Amniotic stem cell (primary cell): ENCODE data around the gene SUSD4.
"Not testable (repeated sequence)": the region's sequence is repeated elsewhere in the genome, so short reads cannot be mapped to it uniquely, and the experiment has no call there.

ENCODE experiments used
- DNase-seq: peaks from one replicate; lab custom pipeline; 2025; lab: John Stamatoyannopoulos, UW

SUSD4 gene, protein sequence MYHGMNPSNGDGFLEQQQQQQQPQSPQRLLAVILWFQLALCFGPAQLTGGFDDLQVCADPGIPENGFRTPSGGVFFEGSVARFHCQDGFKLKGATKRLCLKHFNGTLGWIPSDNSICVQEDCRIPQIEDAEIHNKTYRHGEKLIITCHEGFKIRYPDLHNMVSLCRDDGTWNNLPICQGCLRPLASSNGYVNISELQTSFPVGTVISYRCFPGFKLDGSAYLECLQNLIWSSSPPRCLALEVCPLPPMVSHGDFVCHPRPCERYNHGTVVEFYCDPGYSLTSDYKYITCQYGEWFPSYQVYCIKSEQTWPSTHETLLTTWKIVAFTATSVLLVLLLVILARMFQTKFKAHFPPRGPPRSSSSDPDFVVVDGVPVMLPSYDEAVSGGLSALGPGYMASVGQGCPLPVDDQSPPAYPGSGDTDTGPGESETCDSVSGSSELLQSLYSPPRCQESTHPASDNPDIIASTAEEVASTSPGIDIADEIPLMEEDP

DNA sequence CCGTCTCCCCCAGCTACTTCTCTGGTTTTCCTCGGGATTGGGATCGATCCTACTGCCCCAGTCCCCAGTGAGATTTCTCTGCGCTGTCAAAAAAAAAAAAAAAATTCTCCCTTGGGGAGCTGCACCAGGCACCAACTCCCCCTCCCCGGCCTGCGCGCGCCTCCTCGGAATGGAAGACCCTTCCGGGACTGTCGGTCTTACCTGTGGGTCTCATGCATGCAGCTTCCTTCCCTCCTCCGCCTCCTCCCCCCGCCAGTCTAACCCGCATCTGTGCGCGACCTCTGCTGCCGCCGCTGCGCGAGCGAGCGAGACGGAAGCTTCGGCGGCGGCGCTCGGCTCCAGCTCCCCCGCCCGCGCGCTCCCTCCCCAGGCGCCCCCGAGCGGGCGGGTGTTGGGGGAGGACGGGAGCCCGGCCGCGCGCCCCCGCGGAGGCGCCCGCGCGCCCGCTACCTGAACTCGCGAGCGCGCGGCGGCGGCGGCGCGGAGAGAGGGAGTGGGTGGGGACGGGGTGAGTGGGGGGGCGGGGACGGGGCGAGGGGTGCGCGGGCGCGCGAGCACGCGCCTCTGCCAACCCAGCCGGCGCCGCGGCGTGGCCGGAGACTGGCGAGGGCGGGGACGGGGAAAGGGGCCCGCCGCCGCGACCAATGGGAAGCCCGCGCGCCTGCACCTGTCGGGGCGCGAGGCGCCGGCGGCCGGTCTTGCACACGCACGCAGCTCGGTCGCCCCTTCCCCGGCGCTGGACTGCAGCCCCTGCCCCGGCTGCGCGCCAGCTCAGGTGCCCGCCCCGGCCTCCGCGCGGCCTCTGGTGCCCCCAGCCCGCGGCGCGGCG is at the start of gene SUSD4:
SUSD4 (minus strand) TSS at position 321 of the 829 bp plus-strand sequence. CDS start 751 bp downstream, outside the sequence.
- DNase-seq: no peak

DNA sequence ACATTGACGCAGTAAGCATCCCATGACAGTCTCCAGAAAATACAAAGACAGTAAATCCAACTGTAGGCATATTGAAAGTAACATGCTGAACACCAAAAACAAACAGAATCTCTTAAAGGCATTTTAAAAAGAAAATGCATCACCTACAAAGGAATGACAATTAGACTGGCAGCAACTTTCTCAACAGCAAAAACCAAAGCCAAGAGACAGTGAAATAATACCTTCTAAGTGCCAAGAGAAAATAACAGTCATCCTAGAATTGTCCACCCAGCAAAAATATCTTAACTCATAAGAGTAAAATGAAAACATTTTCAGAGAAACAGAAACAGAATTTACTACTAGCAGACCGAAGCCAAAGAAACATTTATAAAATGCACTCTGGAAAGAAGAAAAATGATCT is 49.2 kb upstream of the SUSD4 start:
- no peak for DNase-seq

DNA sequence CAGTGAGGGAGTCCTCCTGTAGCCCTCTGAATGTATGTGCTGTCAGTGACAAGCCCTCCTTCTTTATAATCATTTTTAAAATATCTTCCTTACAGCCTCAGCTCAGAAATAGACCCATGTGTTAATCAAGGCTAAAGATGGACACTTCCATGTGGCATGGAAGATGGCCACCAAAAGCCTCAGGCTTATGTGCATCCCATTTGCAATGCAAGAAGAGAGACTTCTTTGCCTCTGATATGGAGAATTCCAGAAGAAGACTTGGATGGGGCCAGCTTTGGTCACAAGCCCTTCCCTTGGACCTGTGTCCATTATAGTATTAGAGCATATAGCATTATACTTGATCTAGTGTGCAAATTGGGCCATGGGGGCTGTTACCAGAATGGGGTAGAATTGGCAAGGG is 47.7 kb upstream of the SUSD4 start:
- no peak for DNase-seq

DNA sequence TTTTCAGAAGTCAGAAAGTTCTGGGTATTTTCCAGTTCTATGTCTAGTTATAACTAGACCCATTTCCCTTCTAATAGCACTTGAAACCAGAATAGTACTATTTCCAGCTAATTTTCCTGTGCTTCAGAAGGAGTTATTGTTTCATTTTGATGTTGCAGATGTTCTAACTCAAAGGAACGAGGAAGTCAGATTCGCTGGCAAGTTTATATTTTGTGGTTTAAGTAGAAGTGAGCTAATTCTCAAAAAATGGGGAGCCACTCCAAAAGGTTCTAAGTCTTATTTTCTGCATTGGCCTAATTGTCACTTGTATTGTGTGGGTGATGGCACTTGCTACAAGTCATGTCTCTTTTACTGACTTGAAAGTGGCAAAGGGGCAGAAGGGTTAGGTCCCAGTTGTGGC is 47.3 kb upstream of the SUSD4 start:
- DNase-seq: no peak

DNA sequence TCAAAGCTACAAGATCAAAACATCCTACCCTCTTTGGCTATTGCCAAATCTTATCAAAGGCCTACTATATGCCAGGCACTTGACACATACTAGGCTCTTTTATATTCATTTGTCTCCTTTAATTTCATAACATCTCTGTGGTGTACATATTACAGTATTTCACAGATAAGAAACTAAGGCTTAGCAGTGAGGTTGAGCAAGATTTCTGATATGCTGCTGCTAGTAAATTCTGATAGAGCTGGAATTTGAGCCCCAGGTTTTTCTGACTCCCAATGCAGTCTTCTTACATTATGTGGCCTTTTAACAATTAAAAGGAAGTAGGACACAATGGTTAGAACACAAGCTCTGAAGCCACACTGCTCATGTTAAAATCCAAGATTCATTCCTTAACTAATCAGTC is 46.1 kb upstream of the SUSD4 start:
- no peak for DNase-seq

DNA sequence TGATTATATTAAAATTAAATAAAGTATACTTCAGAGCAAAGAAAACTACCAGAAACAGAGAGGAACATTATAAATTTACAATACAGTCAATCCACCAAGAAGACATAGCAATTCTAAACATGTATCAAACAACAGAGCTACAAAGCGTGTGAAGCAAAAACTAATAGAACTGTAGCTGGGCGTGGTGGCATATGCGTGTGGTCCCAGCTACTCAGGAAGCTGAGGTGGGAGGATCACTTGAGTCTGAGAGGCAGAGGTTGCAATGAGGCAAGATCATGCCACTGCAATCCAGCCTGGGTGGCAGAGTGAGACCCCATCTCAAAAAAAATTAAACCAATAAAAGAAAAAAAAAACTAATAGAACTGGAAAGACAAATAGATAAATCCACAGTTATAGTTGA is 41.5 kb upstream of the SUSD4 start:
- DNase-seq: no peak

DNA sequence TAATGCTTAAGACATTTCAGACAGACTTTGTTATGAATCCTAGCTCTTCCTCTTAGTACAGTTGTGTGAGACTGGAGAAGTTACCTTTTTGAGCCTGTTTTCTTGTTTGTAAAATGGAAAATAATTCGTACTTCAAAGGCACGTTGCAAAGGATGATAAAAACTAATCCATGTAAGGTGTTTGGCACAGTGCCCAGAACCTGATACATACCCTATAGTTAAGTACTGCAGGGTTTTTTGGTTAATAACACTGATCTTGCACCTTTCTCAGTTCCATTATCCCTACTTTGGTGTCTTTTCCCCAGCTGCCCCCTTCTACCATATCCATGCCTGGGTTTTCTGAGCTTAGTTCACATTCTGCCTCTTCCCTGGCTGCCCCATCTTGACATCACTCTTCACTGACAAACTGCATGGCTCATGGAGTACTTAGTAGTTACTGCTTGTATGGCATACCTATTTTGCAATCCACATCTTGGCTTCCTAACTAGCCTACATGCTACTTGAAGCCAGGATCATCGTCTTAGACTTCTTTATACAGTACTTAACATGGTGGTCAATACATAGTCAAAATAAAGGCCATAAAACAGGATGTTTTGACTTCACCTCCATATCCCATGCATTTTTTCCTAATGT is 39.3 kb upstream of the SUSD4 start:
- DNase-seq: no peak

DNA sequence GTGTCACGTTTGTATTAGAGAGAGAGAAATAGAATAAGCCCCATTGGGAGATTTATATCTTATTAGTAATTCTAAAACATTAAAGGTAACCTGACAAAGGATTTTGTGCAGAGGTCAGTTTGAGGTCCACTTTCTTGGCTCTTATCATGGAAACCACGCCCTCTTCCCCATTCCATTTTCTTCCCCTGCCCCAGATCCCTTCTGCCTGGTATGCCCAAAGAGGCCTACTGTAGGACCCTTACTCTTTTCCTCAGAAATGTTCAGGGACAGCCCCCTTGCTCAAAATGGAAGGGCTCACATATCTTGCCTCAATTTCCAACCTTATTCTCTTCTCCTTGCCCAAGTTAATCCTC is 38.8 kb upstream of the SUSD4 start:
- no peak for DNase-seq

DNA sequence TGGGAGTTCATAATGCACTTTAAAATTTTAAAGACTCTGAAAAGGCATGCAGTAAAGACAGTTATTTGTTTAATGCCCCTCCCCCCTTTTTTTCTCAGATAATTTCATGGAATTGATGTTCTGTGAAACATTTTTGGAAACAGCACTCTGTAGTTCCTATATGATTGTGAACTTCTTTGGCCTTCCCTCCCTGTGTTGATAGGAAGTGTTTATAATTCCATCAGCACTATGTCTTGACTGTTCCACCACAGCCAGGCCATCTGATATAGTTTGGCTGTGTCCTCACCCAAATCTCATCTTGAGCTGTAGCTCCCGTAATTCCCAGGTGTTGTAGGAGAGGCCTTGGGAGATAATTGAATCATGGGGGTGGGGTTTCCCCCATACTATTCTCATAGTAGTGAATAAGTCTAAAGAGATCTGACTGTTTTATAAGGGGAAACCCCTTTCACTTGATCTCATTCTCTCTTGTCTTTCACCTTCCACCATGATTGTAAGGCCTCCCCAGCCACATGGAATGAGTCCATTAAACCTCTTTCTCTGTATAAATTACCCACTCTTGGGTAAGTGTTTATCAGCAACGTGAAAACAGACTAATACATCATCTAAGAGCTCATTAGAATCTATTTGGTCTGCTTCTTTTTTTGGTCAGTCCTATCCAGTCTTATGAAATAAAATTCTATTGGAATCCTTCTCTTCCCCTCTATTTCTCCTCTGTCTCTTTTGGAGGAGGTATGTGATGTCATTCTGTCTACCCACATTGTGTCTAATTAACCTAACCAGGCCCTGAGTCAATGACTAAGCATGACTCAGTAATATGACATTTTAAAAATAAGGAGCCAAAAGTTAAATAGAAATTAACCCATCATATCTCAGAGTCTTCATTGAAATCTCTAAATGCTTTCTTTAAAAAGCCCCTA is 38.2 kb upstream of the SUSD4 start:
- peak; percentile 33 for DNase-seq

DNA sequence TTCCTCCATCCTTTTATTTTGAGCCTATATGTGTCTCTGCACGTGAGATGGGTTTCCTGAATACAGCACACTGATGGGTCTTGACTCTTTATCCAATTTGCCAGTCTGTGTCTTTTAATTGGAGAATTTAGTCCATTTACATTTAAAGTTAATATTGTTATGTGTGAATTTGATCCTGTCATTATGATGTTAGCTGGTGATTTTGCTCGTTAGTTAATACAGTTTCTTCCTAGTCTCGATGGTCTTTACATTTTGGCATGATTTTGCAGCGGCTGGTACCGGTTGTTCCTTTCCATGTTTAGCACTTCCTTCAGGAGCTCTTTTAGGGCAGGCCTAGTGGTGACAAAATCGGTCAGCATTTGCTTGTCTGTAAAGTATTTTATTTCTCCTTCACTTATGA is 35.4 kb upstream of the SUSD4 start:
- DNase-seq: not testable (repeated sequence)

DNA sequence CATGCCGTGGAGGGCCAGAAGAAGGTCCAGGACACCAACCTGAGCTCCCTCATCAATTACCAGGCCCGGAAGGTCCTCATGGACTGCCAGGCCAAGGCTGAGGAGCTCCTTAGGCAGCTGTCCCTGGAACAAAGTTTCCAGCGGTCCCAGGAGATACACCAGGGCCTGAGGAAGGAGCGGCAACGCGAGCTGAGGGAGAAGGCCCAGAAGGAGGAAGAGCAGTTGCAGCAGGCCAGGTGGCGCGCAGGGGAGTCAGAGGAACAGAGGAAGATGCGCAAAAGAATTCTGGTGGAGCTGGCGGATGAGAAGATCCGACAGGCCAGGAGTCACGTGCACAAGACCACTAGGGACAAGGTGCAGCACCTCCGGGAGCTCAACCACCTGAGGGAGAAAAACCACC is 30.7 kb upstream of the SUSD4 start:
- no peak for DNase-seq

DNA sequence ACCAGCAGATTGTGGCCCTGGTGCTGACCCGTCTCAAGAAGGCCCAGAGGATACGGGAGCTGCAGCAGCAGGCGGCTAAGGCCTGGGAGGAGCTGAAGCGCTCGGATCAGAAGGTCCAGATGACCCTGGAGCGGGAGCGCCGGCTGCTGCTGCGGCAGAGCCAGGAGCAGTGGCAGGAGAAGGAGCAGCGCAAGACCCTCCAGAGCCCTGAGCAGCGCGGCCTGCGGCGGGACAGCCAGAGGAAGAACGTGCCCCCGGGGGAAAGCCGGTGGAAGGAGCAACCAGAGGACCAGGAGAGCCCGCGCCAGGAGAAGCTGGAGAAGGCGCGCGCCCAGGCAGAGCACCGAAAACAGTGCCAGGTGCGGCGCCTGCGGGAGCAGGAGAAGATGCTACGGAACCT is 30.3 kb upstream of the SUSD4 start:
- DNase-seq: no peak

DNA sequence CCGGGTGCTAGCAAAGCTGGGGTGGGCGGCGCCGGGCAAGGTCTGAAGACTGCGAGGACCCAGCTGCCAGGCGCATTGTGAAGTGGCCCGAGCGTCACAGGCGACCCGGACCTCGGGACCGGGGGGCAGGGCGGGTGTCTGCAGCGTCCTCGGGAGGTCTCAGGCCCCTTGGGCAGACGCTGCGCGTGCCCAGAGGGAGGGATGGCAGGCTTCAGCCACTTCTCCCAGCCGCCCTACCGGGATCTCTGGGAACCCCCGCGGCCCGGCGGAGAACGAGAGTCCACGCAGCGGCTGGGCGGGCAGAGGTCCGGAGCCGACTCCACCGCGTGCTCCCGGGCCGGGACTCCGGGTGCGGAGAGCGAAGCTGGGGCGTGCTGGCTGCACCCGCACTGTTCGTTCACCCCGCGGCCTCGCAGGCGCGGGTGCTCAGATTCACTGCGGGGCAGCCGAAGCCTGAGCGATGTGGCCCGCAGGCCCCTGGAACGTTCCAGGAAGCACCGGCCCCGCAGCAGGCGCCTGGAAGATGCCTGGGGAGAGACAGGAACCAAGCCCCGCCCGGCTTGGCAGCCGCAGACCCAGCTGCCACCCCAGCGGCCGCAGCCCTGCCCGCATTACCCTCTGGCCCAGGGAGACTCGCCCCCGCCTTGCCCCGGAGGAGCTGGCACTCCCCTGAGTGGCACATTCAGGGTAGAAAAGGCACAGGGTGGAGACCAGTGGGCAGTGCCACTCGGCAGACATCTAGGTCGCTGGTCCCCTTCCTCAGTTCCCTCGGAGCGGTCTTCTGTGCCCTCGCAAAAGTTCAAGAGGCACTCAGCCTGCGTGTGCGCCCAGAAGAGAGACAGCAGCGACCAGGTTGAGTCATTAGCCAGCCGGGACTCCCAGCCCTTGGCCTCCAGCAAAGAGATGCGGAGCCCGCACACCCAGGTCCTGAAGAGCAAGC is 29.6 kb upstream of the SUSD4 start, which contains the start of gene CCDC185:
CCDC185 (plus strand) TSS at position 141 of the 940 bp plus-strand sequence; CDS start at position 202, 61 bp downstream.
- DNase-seq: no peak

DNA sequence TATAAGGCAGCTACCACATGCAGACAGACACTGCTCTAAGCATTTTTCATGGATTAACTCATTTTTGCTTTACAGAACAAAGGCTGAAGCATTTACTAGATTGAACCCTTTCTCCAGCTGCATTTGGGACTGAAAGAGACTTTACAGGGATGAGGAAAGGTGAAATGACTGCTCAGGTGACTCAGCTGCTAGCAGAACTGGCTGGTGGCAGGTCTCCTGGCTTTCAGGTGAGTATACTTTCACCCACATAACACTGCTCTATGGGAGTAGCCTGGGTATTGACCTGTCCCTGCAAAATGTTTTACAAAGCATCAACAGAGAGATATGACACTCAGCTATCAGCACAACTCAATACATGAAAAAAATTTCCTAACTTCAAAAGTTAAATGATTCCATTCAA is 26.6 kb upstream of the SUSD4 start:
- no peak for DNase-seq

DNA sequence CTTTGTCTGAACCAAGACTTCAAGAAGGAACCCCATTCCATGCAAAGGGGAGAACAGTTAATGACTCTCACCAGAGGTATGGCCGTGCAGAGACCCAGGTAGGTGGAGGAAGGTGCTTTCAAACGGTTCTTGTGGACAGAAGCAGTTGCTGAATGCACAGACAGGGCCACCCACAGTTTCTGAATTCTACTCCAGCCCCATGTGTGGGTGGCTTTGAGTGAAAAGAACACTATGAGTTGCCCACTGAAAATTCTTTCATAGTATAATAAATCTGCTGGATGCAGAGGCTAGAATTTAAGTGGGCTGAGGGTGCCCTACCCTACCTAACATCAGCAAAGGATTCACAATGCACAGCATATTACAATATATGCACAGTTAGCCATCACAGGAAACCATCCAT is 22.0 kb upstream of the SUSD4 start:
- no peak for DNase-seq

DNA sequence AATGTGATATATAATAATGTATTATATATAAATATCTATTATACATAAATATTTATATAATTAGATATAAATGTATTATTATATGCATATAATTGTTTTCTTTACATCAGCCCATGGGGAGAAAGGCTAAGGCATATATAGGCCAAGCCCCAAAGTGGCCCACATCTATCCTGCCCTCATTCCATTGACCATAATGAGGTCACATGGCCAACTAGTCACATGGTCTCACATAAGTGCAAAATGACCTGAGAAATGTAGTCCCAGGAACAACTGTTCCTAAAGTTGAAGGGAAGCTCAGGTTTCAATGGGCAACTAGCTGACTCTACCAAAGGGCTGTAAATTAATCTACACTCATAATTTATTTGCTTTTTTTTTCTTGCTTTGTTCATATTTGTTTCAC is 14.8 kb upstream of the SUSD4 start:
- no peak for DNase-seq

DNA sequence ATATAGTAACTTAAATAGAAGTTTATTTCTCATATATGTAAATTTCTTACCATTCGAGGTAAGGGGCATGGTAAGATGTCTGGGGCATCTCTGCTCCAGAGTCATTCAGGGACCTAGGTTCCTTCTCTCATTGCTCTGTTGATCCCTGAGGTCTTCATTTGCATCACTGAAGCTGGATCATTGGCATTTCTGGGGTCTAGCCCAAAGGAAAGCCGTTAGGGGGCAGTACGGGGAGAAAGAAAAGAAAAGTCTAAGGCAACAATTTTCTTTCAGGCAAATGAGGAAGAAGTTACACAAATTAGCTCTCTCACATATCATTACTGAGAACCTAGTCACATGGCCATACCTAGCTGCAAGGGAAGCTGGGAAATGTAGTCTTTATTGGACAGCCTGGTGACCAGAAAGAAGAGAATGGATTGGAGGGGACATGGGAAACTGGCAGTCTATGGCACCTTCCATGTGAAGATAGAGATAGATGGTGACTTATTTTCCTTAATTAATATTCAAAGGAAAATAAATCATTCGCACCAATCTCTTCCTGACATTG is 10.2 kb upstream of the SUSD4 start:
- DNase-seq: no peak

DNA sequence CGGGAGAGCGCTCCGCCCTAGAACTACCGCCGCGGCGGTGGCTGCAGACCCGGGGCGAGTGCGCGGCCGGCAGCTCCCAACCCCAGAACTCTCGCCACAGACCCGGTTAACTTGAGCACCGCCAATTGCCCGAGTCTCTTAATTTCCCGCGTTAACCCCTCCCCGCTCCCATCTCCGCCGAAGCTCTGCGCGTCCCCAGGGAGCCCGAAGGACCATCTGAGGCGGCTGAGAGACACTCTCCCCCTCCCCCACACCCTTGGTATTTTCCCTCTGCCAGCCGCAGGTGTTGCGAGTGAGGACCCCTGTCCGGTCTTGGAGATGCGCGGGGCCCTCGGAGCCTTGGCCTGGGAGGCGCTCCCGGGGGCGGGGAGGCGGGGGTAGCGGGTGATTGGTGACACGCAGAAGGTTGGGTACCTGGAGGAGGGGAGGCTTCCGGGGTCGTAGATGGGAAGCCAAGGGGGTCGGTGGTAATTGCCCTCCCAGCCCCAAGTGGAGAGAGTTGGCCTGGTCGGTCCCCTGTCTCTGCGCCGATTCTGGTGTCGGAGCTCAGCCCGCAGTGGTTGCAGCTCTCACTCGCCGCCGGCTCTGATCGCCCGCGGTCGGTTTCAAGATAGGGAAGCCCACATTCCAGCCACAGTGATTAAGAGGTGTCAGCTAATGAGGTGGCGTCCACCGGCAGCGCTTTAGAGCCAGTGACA is 858 bp upstream of the SUSD4 start:
- DNase-seq: no peak

DNA sequence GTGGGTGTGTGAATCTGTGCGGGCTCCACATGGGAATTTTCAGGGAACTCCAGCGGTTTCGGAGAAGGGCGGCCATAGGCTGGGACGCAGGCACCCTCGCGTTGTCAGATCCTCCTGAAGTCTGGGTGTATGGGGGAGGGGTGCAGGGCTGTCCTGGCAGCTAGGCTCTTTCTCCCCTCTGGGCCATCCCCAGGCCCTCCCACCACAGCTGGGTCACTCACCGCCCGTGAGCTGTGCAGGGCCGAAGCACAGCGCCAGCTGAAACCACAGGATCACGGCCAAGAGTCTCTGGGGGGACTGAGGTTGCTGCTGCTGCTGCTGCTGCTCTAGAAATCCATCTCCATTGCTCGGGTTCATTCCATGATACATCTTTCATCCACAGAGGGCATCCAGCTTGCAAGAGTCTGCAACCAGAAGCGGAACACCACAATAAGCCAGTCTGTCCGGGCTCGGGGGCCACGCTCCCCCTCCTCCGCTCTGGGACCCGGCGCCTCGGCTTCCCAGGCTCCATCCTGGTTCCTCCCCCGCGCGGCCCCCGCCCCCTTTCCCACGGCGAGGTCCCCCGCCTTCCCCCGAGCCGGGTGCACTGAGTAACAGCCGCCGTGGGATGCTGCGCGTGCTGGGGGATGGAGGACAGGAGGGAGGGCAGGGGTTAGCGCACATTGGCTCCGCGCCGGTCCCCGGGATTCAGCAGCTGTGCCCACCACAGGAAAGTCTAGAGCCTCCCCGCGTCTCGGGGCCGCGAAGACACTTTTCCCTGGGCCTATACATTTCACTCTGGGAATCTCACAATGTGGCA is 720 bp downstream of the SUSD4 start:
- DNase-seq: no peak
